Stimulated activated CD8-positive, alpha-beta memory T cell treated with anti-CD3 and anti-CD28 coated beads, Interleukin-12 subunit alpha, Interleukin-12 subunit beta, amount 100 ng/mL, for 1 hour (primary cell): Measurements from ENCODE around the gene RESP18.
"Not testable (repeated sequence)": the region's sequence is repeated elsewhere in the genome, so short reads cannot be mapped to it uniquely, and the experiment has no call there.

Source experiments
- DNase-seq: peaks from one replicate; pipeline ENCODE4 v3.0.0-alpha.2; 2020; ENCODE audit warnings: low read depth

RESP18 gene

DNA sequence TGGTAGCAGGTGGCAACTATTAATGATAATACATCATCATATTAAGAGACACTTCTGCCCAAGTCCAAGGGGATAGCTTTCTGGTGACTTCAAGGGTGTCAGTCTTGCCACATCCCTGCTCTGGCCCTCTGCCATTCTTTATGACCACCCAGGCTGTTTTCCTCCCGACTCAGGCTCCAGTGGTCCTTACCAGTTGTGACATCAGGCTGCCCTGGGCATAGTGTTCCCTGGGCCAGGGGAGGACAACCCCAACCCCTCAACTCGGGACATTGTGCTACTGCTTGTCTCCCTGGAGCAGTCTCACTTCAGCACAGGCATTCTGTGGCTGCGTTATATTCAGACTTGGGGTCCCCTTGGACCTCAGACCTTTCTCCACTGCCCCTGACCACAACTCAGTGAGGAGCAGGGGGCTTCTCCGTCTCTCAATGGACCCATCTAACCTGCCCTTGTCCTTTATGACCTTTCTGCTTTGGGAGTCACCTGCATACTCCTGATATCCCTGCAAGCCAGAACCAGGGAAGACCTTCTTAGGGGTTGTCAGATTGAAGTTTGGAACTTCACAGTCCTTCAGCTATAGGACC is 40.5 kb downstream of the RESP18 start:
- no peak for DNase-seq

DNA sequence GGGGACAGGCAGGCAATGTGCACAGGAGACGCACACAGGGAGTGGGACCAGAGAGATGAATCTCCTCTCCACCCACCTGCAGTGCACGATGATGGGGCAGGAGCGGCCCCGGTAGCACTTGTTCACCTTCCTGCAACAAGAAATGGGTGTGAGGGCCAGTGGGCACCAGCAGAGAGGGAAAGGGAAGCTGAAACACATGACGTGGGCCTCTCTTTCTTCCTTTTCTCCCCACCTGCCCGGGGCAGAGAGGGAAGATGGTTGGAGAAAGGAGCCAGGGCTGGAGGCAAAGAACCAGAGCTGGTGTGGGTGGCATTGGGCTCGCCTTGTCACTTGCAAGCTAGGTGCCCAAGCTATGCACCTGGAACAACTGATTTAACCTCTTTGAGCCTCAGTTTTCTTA is 41.1 kb downstream of the RESP18 start:
- DNase-seq = no peak

DNA sequence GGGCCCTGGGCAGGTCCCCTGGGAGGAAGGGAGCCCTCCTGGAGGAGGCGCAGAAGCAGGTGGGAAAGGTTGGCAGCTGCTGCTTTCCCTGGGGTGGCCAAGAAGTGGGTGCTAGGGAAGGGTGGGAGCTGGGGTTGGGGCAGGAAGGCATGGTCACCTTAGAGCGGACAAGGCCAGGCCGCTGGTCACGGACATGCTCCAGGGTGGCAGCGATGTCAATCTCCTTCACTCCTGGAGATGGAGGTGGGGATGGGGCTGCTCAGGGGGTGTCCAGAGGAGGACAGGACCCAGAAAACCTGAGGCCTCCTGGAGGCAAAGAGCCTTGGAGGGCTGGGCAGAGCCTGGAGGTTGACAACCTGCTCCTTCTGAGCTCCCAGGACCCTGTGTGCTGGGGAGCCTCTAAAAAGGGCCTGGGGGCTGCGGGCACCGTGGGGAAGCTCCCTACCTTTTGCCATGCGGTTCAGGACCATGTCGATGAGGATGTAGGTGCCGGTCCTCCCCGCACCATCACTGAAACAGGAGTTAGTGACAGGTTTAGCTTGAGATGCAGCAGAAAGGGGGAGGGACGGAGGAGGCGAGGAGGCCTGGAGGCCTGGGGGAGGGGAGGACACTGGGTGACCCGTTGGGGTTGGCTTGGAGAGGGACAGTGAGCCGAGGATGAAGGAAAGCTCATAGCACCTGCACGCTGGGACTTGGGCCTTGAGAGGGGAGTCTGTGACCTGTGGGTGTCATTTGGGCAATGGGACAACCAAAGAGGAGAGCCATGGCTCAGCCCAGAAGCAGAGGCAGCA is 42.0 kb downstream of the RESP18 start:
- no peak for DNase-seq

DNA sequence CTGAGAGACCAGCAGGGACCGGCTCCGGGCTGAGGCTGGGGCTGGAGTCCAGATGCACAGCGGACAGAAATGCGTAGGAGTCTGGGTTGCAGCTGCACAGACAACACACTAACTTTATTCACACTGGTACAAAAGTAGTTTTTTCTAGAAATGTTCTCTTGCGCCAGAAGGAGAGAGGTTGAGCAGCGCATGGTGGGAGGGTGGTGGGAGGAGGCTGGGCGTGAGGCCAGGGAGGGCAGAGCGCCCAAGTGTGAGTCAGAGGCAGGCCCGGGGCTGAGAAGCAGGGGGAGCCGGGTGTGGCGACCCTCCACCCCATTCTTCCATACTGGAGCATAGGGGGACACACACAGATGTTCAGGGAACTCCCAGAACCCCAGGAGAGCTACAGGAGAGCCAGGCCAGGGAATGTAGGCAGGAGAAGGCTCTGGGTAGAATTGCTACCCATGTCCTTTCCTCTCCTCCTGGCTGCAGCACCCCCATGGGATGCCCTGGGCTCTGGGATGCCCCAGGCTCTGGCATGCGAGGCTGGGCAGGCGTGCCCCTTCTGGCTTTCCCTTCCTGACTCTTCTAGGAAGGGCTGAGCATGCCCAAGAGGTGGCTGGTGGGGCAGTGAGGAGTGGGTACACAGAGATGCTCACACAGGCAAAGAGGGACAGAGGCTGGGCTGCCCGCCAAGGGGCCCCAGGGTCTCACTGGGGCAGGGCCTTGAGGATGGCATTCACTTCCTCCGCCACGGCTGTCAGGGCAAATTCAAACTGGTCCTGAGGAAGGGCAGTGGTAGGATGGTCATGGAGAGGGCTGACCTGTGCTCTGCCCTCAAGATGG is 42.8 kb downstream of the RESP18 start:
- DNase-seq = no peak

DNA sequence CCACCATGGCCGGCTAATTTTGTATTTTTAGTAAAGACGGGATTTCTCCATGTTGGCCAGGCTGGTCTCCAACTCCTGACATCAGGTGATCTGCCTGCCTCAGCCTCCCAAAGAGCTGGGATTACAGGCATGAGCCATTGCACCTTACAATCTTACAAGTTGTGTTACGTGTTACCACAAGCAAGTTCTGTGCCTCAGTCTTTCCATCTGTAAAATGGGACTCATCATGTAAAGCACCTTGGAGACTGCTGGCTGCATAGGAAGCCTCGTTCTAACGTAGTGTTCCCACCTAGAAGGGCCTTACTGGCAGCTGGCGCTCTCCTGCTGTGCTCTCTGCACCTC is 43.4 kb downstream of the RESP18 start:
- no peak for DNase-seq

DNA sequence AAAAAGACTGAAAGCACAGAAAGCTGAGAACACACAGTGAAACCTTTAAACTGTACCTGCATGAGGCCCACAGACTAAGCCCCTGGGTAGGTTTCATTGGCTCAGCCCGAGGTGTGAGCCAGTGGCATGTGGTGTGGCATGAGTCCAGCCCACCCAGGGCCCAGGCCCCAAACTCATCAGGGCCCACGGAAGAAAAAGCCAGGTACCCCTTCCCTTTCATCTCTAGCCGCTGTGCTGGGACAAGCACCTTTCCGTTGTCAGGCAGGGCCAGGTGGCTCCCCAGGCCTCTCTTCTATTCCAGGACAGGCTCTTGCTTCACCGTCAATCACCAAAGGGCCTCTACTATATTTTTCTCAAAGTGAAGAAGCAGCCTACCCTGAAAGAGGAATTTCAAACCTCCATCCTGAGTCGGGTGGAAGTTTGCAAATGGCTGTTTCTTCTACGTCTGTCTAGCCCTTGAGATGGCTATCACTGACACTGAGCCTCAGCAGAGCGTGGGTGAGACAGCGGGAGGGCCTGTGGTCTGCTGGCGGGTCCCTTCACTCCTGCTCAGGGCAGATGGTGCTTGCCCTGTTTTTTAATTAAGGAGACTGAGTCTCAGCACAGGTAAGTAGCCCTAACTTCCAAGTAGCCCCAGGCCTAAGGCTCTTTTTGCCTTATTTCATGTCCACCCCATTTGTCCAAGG is 44.8 kb downstream of the RESP18 start:
- no peak for DNase-seq

DNA sequence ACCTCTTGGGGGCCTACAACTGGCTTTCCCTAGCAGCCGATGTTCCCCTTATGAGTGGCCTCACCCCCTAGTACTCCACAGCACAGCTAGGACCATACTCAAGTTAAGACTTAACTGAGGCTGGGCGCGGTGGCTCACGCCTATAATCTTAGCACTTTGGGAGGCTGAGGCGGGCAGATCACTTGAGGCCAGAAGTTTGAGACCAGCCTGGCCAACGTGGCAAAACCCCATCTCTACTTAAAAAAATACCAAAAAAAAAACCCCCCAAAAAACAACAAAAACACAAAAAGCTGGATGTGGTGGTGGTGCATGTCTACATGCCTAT is 45.5 kb downstream of the RESP18 start:
- not testable (repeated sequence) for DNase-seq

DNA sequence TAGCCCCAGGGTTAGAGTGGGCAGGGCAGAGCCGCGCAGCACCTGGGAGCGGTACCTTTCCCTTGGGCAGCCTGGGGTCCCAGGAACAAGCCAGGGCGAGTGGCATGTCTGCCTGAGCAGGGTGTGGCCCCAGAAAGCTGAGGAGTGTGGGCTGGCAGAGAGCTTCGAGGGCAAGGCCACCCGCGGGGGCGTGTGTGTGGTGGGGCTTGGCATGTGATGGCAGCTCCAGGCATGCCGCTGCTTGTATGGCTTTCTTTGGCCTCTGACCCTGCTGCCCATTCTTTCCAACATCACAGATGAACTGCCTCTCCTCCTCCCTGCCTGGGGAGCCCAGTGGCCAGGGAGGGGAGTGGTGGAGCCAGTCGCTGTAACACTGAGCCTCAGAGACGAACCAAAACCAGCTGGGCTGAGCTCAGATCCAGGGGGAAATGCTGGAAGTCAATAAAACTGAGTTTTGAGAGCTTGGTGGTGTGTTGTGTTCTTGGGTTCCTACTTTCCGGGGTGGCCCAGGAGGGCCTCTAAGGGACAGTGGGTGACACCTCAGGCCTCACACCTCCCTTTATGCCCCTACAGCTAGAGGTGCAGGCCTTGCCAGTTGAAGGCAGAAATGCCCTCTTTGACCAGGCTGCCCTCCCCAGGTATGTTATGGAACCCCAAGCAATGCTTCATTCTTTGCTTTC is 46.0 kb downstream of the RESP18 start:
- no peak for DNase-seq

DNA sequence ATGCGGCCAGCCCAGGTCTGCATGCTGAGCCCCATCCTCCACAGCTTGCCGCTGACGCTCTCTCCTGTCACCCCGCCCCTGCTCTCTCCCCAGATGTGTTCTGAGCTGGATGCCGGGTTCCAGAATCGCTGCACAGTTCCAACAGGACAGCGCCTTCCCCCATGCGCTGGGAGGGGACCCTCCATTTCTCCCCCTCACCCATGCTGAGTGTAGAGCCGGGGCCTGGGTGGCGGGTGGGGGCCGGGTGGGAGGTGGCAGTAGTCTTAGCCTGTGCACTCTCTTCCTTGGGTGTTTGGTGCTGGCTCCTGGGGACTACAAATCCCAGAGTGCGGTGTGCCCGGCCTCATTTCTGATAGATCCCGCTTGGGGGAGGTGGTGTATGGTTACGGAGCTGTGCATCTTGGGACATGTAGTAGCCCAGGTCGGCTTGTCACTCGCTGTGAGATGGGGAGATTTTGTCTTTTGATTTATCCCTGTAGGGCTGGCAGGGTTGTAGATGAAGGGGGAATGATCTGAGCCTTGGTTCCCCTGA is 46.6 kb downstream of the RESP18 start:
- DNase-seq = no peak

DNA sequence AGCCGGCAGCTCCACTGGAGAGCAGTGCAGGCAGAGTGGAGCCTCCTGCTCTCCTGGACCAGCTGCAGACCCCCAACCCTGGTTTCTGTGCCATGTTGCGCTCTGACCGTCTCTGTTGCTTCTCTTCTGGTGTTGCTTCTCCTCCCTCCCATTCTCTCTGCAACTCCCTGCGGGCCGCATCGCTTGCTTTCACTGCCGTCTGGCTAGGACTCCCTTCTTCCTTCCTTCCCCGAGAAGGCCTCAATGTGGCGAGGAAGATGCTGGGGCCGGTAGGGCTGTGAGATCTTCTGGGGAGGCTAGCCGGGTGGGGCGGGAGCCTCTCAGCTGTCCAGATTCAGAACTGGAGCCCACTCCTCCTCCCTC is 47.2 kb downstream of the RESP18 start:
- DNase-seq = no peak

DNA sequence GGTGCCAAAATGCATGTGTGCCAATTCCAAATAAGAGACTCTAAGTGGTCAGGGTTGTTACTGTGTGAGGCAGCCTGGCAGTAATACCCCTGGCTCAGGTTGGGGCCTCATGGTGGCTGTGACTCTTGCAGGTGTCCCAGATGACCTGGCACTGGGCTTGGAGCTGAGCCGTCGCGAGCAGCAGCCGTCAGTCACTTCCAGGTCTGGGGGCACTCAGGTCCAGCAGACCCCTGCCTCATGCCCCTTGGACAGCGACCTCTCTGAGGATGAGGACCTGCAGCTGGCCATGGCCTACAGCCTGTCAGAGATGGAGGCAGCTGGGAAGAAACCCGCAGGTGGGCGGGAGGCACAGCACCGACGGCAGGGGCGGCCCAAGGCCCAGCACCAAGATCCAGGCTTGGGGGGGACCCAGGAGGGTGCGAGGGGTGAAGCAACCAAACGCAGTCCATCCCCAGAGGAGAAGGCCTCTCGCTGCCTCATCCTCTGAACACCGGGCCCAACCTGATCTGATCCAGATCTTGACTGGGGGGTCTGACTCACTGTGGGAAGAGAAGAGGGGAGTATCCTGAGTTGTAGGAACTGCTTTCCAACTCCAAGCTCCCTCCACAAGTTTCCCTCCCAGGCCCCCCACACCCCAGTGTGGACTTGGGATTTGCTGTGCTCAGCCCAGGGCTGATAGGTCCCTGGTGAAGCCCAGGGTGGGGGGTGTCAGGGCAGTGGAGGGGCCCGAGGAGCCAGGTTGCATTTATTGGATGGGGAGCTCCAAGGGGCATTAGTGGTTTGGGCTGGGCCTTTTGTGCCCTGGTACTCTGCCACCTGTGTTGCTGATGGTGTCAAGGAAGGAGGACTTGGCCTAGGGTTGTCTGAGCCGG is 47.8 kb downstream of the RESP18 start:
- DNase-seq = no peak

DNA sequence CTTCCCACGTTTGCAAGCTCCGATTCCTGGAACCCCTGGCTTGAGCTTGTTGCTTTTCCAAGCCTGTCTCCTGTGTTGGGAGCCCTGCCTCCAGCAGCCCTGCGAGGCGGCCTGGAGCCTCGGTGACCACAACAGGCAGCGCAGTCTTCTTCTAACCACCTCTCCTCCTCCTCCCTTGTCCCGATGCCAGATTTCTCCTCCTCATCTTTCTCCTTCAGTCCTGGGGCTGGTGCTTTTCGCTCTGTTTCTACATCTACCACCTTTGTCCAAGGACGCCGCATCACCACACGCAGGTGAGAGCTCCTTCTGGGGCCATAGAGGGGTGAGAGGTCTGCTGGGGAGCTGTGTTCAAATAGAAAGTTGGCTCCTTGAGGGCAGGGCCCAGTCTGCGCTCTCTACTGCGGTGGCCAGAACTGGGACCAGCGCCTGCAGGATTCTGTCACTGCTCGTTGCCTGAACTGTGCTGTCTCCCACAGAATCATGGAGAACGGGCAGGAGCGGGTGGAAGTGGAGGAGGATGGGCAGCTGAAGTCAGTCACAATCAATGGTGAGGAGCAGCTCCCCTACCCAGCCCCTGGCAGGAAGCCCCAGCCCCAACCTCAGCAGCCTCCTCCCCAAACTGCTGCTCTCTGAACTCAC is 49.5 kb downstream of the RESP18 start:
- DNase-seq = no peak

DNA sequence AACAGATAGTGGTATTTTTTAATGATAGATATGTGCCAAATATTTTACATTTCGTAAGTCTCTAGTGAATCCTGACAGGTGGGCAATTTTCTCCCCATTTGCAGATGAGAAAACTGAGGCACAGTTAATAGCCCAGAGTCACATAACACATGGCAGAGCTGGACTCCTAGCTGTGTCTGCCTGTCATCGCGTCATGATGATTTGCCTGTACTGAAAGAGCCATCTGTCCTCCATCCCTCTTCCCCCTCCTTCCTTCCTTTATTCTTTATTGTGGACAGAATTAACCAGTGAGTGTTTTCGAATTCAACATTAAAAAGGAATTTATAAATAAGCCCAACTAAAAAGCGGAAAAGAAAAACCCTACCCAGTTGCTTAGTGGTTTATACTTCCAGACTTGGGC is 50.2 kb downstream of the RESP18 start:
- DNase-seq = no peak

DNA sequence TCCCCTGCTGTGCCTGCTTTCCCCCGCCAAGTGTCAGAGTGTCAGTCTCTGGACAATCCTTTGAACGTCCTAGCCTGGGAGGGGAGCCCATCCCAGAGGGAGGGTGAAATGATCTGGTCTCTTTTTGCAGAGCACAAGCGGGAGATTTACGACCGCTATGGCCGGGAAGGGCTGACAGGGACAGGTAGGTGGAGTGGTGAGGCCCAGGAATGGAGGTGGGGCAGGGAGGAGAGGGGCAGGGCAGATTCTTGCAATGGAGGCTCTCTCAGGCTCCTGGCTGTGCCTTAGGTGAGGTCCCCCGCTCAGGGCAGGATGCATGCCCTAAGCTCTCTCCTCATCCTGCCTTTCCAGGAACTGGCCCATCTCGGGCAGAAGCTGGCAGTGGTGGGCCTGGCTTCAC is 51.0 kb downstream of the RESP18 start:
- no peak for DNase-seq

DNA sequence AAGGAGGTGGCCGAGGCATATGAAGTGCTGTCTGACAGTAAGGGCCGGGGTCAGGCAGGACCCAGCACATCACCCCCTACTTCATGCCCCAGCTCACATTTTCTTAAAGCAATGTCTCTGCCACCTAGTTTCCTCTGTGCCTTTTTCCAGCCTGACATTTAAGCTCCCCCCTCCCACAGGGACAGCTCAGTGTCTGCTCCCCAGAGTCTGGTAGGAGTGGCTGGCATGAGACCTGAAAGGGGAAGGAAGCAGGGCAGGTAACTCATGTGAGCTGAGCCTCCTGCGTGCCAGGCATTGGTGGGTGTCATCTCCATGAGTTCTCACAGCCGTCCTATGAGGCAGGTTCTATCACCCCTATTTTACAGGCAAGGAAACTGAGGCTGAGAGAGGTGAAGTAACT is 51.9 kb downstream of the RESP18 start:
- no peak for DNase-seq

DNA sequence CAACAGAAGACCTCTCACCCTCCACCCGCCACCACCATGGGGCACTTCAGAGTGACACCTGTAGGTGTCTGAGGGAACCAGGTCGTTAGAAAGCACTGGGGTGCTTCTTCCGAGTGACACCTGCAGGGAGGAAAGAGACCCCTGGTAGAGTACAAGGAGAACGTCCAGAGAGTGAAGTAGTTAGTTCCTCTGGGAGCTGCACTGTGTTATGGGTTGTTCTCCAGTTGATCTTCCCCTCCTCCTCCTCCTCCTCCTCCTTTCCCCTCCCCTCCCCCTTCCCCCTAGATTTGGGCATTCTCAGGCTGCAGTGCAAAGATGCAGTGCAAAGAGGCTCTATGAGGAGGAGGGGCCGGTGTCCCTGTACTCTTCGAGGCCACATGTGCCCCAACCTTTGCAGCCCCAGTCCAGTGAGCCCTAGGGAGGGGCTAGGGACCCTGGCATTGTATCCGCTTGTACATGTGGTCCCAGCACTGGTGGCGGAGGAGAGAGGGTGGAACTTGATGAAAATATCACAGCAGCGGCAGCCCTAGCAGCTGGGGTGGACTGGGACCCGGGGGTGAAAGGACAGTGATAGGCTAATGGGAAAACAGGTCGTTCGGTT is 52.5 kb downstream of the RESP18 start:
- no peak for DNase-seq

DNA sequence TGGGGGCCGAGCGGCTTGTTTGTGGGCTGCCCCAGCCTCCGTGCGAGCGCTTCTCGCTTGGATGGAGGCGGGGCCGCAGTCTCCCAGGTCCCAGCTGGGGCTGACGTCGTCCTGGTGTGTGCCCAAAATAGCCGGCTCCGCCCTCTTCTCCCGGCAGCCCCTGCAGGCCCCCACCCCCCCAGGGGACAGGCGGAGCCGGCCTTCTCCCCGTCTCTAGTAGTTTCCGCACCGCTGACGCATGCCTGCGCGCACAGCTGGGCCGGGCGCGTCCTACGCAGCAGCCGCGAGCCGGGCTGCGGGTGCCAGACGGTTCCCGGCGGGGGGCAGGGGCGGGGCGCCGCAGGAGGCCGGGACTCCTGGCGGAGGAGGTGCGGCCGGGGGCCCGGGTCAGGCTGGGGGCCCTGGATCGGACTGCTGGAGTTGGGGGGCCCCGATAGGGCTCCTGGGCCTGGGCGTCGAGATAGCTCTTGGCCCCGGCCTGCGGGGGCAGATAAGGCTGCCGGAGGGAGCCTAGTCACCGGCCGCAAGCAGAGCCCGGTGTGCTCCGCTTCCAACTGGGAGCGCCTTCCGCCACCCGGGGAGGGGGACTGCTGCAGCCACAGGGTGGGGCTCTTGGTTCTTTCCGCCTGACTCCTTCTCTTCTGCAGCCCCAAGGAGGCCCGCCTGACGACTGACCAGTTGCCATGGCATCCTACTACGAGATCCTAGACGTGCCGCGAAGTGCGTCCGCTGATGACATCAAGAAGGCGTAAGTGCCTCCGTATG is 53.2 kb downstream of the RESP18 start, which contains the start of gene DNAJB2:
Gene DNAJB2 (plus strand): TSS at position 216 of the 765 bp plus-strand sequence. CDS start 468 bp downstream, at position 684.
- peak; percentile 98 for DNase-seq

DNA sequence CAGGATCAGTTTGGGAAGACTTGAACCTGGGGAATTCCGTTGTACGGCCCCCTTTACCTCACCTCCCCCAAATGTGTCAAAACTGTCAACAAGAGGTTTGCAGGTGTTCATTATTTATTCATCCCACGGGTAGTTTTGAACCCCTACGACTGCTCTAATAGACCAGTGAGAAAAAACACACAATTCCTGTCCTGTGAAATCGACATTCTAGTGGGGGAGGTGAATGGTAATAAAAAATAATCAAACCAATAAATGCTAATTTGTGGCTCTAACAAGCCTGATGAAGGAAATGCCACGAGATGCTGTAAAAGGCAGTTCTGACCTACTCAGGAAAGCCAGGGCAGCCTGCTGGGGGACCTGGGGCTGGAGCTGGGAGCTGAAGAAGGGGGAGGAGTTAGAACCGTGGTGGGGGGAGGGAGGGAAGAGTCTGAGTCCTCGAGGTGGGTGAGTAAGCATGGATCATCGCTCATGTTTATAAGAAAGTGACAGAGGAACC is 53.8 kb downstream of the RESP18 start:
- DNase-seq = no peak
